ENCODE results near the gene ASTN2. TPM values are rescaled to one million over a fixed set of nuclear protein-coding genes. Genes with fewer than 3 reads are reported as not detected.

ASTN2 gene
- total RNA-seq, 2 experiments from 2014 or later = 1.7 to 4.2 TPM

DNA sequence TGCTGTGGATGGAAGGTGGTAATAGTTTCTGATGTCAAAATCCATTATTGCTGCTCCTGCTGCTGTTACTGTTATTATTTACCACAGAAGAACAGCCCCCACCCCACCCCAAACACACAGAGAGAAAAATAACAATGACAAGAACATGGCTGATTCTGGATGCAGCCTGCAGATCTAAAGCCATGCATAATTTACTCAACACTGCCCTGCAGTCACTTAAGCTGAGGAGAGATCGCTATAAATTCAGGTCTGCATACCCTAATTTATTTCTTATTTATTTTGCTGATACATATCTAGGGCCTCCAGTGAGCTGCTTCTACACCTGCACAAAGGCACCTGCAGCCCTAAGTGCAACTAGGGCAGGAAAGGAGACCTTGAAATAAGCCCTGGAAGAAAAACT, 595.7 kb downstream of the ASTN2 start:
- no TSS peak for BruUV-seq (replicated peaks)
- no peak overlapping the region for H3K4me2 ChIP-seq (ENCODE audit: low read length)
- no peak overlapping the region for H2AFZ ChIP-seq (ENCODE audit: low read length)
- H3K79me2 ChIP-seq (ENCODE audit: insufficient read depth, low read depth, low read length) = no peaks in the 10 kb centered on the region
- no peak overlapping the region for H3K27ac ChIP-seq (ENCODE audit: low read depth, low read length, poor library complexity, severe bottlenecking)
- H4K20me1 ChIP-seq (ENCODE audit: insufficient read depth, low read length) = no peaks in the 10 kb centered on the region
- no peaks in the 10 kb centered on the region for H3K36me3 ChIP-seq (ENCODE audit: insufficient read depth, low read length)
- no peaks in the 10 kb centered on the region for H3K9me3 ChIP-seq (ENCODE audit: low read length)
- TF ChIP-seq CTCF (conservative IDR thresholded peaks at IDR 0.05; ENCODE audit: low read length) (no peak), EZH2phosphoT487 (IDR thresholded peaks at IDR 0.05; ENCODE audit: borderline replicate concordance, low read depth, low read length) (no peak)
- POLR2A ChIA-PET = no interaction called here
- no peaks in the 10 kb centered on the region for H3K9me2 ChIP-seq (ENCODE audit: insufficient read depth, low read length)
- no peak overlapping the region for H3K4me3 ChIP-seq (ENCODE audit: low read depth, low read length, poor library complexity, severe bottlenecking)
- intact Hi-C loops (cut with micrococcal nuclease; ENCODE audit: unreplicated experiment) = no loop called here
- H3K4me1 ChIP-seq (ENCODE audit: insufficient read depth, low read length, poor library complexity, severe bottlenecking) = no peaks in the 10 kb centered on the region
- DNase-seq (ENCODE audit: low spot score) = no peak
- CTCF ChIA-PET (ENCODE audit: unreplicated experiment) = no interaction called here

DNA sequence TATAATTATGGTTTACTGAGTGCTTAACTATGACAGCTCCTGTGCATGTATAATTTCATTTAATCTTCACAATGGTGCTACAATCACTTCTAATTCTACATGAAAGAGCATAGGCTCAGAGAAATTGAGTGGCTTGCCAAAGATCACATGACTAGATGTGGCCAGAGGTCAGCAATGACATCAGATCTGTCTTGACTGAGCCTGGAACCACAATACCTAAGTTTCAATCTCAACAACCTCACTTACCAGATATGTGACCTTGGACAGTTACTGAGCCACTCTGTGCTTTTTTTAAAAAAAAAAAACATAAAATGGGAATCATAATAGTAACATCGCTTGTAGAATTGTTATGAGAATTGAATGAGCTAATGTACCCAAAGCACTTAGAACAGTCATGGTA, 597.1 kb downstream of the ASTN2 start:
- H3K9me2 ChIP-seq (ENCODE audit: insufficient read depth, low read length) = no peaks in the 10 kb centered on the region
- H3K4me3 ChIP-seq (ENCODE audit: low read depth, low read length, poor library complexity, severe bottlenecking) = no peak overlapping the region
- no peaks in the 10 kb centered on the region for H3K9me3 ChIP-seq (ENCODE audit: low read length)
- TF ChIP-seq EZH2phosphoT487 (IDR thresholded peaks at IDR 0.05; ENCODE audit: borderline replicate concordance, low read depth, low read length) (no peak), CTCF (conservative IDR thresholded peaks at IDR 0.05; ENCODE audit: low read length) (no peak)
- H3K4me2 ChIP-seq (ENCODE audit: low read length) = no peak overlapping the region
- H3K27ac ChIP-seq (ENCODE audit: low read depth, low read length, poor library complexity, severe bottlenecking) = no peak overlapping the region
- BruUV-seq (replicated peaks) = no TSS peak
- H3K79me2 ChIP-seq (ENCODE audit: insufficient read depth, low read depth, low read length) = no peaks in the 10 kb centered on the region
- no peak overlapping the region for H2AFZ ChIP-seq (ENCODE audit: low read length)
- CTCF ChIA-PET (ENCODE audit: unreplicated experiment) = interaction anchor here (1.1 kb wide), 1 partner anchor 81 kb away, joined by 3 read pairs; no protein-coding TSS in a partner anchor
- intact Hi-C loops (cut with micrococcal nuclease; ENCODE audit: unreplicated experiment) = no loop called here
- POLR2A ChIA-PET = no interaction called here
- no peaks in the 10 kb centered on the region for H3K36me3 ChIP-seq (ENCODE audit: insufficient read depth, low read length)
- no peaks in the 10 kb centered on the region for H4K20me1 ChIP-seq (ENCODE audit: insufficient read depth, low read length)
- DNase-seq (ENCODE audit: low spot score) = no peak
- no peaks in the 10 kb centered on the region for H3K4me1 ChIP-seq (ENCODE audit: insufficient read depth, low read length, poor library complexity, severe bottlenecking)

GRCh38 chr9:116816484-116816883, 598.4 kb downstream of the ASTN2 start:
- Histone ChIP-seq H3K9me3 (ENCODE audit: low read length) (no peaks in the 10 kb centered on the region), H3K4me3 (ENCODE audit: low read depth, low read length, poor library complexity, severe bottlenecking) (no peak overlapping the region), H3K79me2 (ENCODE audit: insufficient read depth, low read depth, low read length) (no peaks in the 10 kb centered on the region), H2AFZ (ENCODE audit: low read length) (no peak overlapping the region), H3K27ac (ENCODE audit: low read depth, low read length, poor library complexity, severe bottlenecking) (no peak overlapping the region), H3K4me2 (ENCODE audit: low read length) (no peak overlapping the region), H4K20me1 (ENCODE audit: insufficient read depth, low read length) (no peaks in the 10 kb centered on the region), H3K4me1 (ENCODE audit: insufficient read depth, low read length, poor library complexity, severe bottlenecking) (no peaks in the 10 kb centered on the region), H3K36me3 (ENCODE audit: insufficient read depth, low read length) (no peaks in the 10 kb centered on the region), H3K9me2 (ENCODE audit: insufficient read depth, low read length) (no peaks in the 10 kb centered on the region)
- ChIA-PET CTCF (ENCODE audit: unreplicated experiment) (no interaction called here), POLR2A (interaction anchor here (0.5 kb wide), 1 partner anchor 45 kb away, joined by 4 read pairs; no protein-coding TSS in a partner anchor)
- intact Hi-C loops (cut with micrococcal nuclease; ENCODE audit: unreplicated experiment) = no loop called here
- DNase-seq (ENCODE audit: low spot score) = no peak
- BruUV-seq (replicated peaks) = no TSS peak
- TF ChIP-seq EZH2phosphoT487 (IDR thresholded peaks at IDR 0.05; ENCODE audit: borderline replicate concordance, low read depth, low read length) (no peak), CTCF (conservative IDR thresholded peaks at IDR 0.05; ENCODE audit: low read length) (no peak)
